GM12878 (cell line): Measurements from ENCODE around the gene PDXP. TPM values are rescaled to one million over a fixed set of nuclear protein-coding genes. Genes with fewer than 3 reads are reported as not detected.

Source experiments
- ATAC-seq: fragments of 200-7000 bp; cut with Tn5 transposase; 3 replicates; pipeline ENCODE4 v1.9.1; 2020; ENCODE audit warnings: mild to moderate bottlenecking, moderate library complexity
- BruUV-seq: library from RNA; stranded (reverse); fragments of 400-500 nt; replicated peaks from 2 replicates; lab custom pipeline; 2021; lab: Mats Ljungman, UMichigan
- CTCF ChIA-PET: fragments of 300-600 bp; sonication (Branson Sonifier 250); formaldehyde crosslinking; extraction: SDS; loops from one replicate; lab custom pipeline; 2021; ENCODE audit warnings: inconsistent platforms; lab: Yijun Ruan, JAX
- POLR2A ChIA-PET: fragments of 350-600 bp; formaldehyde crosslinking; extraction: SDS; loops from one replicate; lab custom pipeline; 2021; ENCODE audit warnings: inconsistent platforms; lab: Charles Lee
- RAD21 ChIA-PET: fragments of 300-600 bp; sonication (Branson Sonifier 250); formaldehyde crosslinking; loops from one replicate; lab custom pipeline; 2023; ENCODE audit warnings: antibody characterized with exemption; ENCODE audit not compliant: unreplicated experiment; lab: Charles Lee
- SMC1A ChIA-PET: fragments of 300-600 bp; sonication (Branson Sonifier 250); formaldehyde crosslinking; loops from one replicate; lab custom pipeline; 2023; ENCODE audit not compliant: unreplicated experiment, uncharacterized antibody; lab: Charles Lee
- DNase-seq: peaks from one replicate; pipeline ENCODE4 v3.0.0-alpha.2; 2011; ENCODE audit warnings: low read depth, low spot score
- FAIRE-seq: peaks from 3 replicates; lab custom pipeline; 2011; peaks lifted over from hg19 to GRCh38; lab: Jason Lieb, UNC
- H2AFZ ChIP-seq: 2 replicates; pipeline ENCODE4 v1.6.0; 2011; ENCODE audit warnings: low read depth, low read length, control low read depth; ENCODE audit not compliant: control insufficient read depth
- H3K27ac ChIP-seq: 2 replicates; pipeline ENCODE4 v1.5.1; 2011; ENCODE audit warnings: control low read depth; ENCODE audit not compliant: control insufficient read depth, insufficient read depth
- H3K27me3 ChIP-seq, 2 experiments: replicated peaks in 1 of 2; 2 replicates each; pipeline versions ENCODE4 v1.6.0 to v1.6.1; 2011; ENCODE audit warnings: low read length in 1 of 2; ENCODE audit not compliant: control insufficient read depth in 2 of 2, insufficient read depth in 2 of 2
- H3K36me3 ChIP-seq, 2 experiments: 2 replicates each; pipeline ENCODE4 v1.5.1; 2011; ENCODE audit warnings: low read length in 1 of 2; ENCODE audit not compliant: control insufficient read depth in 2 of 2, insufficient read depth in 2 of 2
- H3K4me1 ChIP-seq: 2 replicates; pipeline ENCODE4 v1.6.1; 2011; ENCODE audit warnings: mild to moderate bottlenecking, low read length, moderate library complexity, mixed read lengths; ENCODE audit not compliant: control insufficient read depth, insufficient read depth
- H3K4me2 ChIP-seq: 2 replicates; pipeline ENCODE4 v1.6.0; 2011; ENCODE audit warnings: control low read depth; ENCODE audit not compliant: control insufficient read depth, insufficient read depth
- H3K4me3 ChIP-seq: fragments of 200-600 bp; sonication (generic); 2 replicates; pipeline ENCODE4 v1.5.1; 2016
- H3K79me2 ChIP-seq: 2 replicates; pipeline ENCODE4 v1.6.0; 2011; ENCODE audit warnings: low read length; ENCODE audit not compliant: control insufficient read depth, insufficient read depth
- H3K9ac ChIP-seq: 2 replicates; pipeline ENCODE4 v1.8.0; 2011; ENCODE audit warnings: low read length, control low read depth, mixed read lengths; ENCODE audit not compliant: control insufficient read depth, insufficient read depth
- H3K9me3 ChIP-seq: replicated peaks from 3 replicates; pipeline ENCODE4 v1.5.1; 2011; ENCODE audit warnings: mild to moderate bottlenecking, low read length; ENCODE audit not compliant: control insufficient read depth, insufficient read depth
- H4K20me1 ChIP-seq: 2 replicates; pipeline ENCODE4 v1.6.0; 2011; ENCODE audit not compliant: control insufficient read depth, insufficient read depth
- BHLHE40 ChIP-seq, 2 experiments: fragments of 450-650 bp in 1 of 2; IDR thresholded peaks; 2 replicates each; pipeline ENCODE4 v1.6.1; 2011 to 2017; ENCODE audit warnings: low read depth in 2 of 2, borderline replicate concordance in 1 of 2, improper control_type of control experiment in 1 of 2, low read length in 1 of 2, mild to moderate bottlenecking in 1 of 2
- DPF2 ChIP-seq: fragments of 450-650 bp; IDR thresholded peaks from 2 replicates; pipeline ENCODE4 v1.6.1; 2017; ENCODE audit warnings: mild to moderate bottlenecking
- EGR1 ChIP-seq, 2 experiments: IDR thresholded peaks; 1 replicate in 1 of 2; 2 replicates in 1 of 2; pipeline ENCODE4 v1.6.1; 2011 to 2012; ENCODE audit warnings: low read depth in 2 of 2, low read length in 2 of 2, borderline replicate concordance in 1 of 2, mild to moderate bottlenecking in 1 of 2, moderate library complexity in 1 of 2
- ELK1 ChIP-seq: IDR thresholded peaks from 2 replicates; pipeline ENCODE4 v1.6.1; 2012; ENCODE audit warnings: low read depth, low read length, improper control_type of control experiment
- GATAD2B ChIP-seq: fragments of 450-650 bp; conservative IDR thresholded peaks from 2 replicates; pipeline ENCODE4 v1.6.1; 2017; ENCODE audit warnings: low read depth, mild to moderate bottlenecking, moderate library complexity
- IKZF1 ChIP-seq: fragments of 450-650 bp; conservative IDR thresholded peaks from 2 replicates; pipeline ENCODE4 v1.6.1; 2017; ENCODE audit warnings: antibody characterized with exemption, mild to moderate bottlenecking
- JUND ChIP-seq: IDR thresholded peaks from 2 replicates; pipeline ENCODE4 v1.6.1; 2012; ENCODE audit warnings: low read depth, mild to moderate bottlenecking, low read length, improper control_type of control experiment, moderate library complexity
- NKRF ChIP-seq: fragments of 450-650 bp; conservative IDR thresholded peaks from 2 replicates; pipeline ENCODE4 v1.6.1; 2017; ENCODE audit warnings: mild to moderate bottlenecking, moderate library complexity
- NR2C2 ChIP-seq: IDR thresholded peaks from 2 replicates; pipeline ENCODE4 v1.6.1; 2011; ENCODE audit warnings: borderline replicate concordance, low read depth; ENCODE audit not compliant: control insufficient read depth, insufficient read length
- NR2F1 ChIP-seq: fragments of 450-650 bp; conservative IDR thresholded peaks from 2 replicates; pipeline ENCODE4 v1.6.1; 2017; ENCODE audit warnings: mild to moderate bottlenecking
- POLR2A ChIP-seq: IDR thresholded peaks from 2 replicates; pipeline ENCODE4 v1.6.1; 2011; ENCODE audit warnings: low read depth, mild to moderate bottlenecking, low read length
- RB1 ChIP-seq: fragments of 450-650 bp; formaldehyde crosslinking; IDR thresholded peaks from 2 replicates; pipeline ENCODE4 v1.6.1; 2017; ENCODE audit warnings: mild to moderate bottlenecking, borderline replicate concordance
- WGBS: methylation state at CpG from one replicate; pipeline ENCODE4 v1.1.6; 2016; ENCODE audit warnings: low lambda C conversion rate; ENCODE audit not compliant: insufficient replicate concordance, insufficient coverage; ENCODE audit errors: missing lambda C conversion rate; 5-methylcytosine and 5-hydroxymethylcytosine counted together
- in situ Hi-C: fragments of 300-500 bp; cut with MboI; formaldehyde crosslinking; loops from 9 replicates; pipeline ENCODE4 v1.14.3; 2018; ENCODE audit warnings: mixed read lengths
- intact Hi-C: fragments of 100-400 bp; cut with micrococcal nuclease; formaldehyde crosslinking; loops from one replicate; pipeline ENCODE4 v1.14.2; 2022; ENCODE audit not compliant: unreplicated experiment
- polyA plus RNA-seq, 11 experiments: library from polyadenylated mRNA; depleted of rRNA in 4 of 11; unstranded in 6 of 11; stranded (reverse) in 5 of 11; fragments of >200 nt; fragmentation: Nextera tagmentation in 4 of 11; fragmentation: Illumina TruSeq in 1 of 11; extraction: Ambion mirVana in 4 of 11; extraction: Trizol in 1 of 11; gene quantifications; 1 replicate in 1 of 11; 2 replicates in 10 of 11; pipeline versions ENCODE4 v1.2.1 to v1.2.3, GENCODE V29; 2011 to 2016; ENCODE audit warnings: inconsistent platforms in 2 of 11, missing spikeins in 2 of 11, low read depth in 1 of 11
- total RNA-seq, 4 experiments: library from RNA; depleted of rRNA in 3 of 4; stranded (reverse); fragments of >200 nt in 3 of 4; fragmentation: Illumina TruSeq in 1 of 4; extraction: Trizol in 1 of 4; gene quantifications; 2 replicates each; pipeline versions ENCODE4 v1.2.1 to v1.2.3, GENCODE V29; 2013 to 2021

Gene PDXP
- total and polyA plus RNA-seq, 10 of the 15 experiments (the other 5 are each of a cell fraction or from before 2014, with no cell fraction given), result 4.4 to 56.7 (median 34.6) TPM

GRCh38 chr22:37639070-37639760 lies 19.3 kb upstream of the PDXP start, which contains the start of gene SH3BP1:
SH3BP1 (plus strand) TSS chr22:37639669; CDS start chr22:37639788, 119 bp downstream.
- WGBS, result 2% methylated on average over 39 of the region's 57 CpGs
- no peaks in the 10 kb centered on the region for H3K27me3 ChIP-seq
- H3K36me3 ChIP-seq, result peaks cover 4 to 6% of the 10 kb centered on the region in 2 experiments; a peak in 3 of 4 replicates
- H3K4me3 ChIP-seq, result peak within 1 kb of the TSS; percentile 96
- peak within 1 kb of the TSS; percentile 87 for H3K9ac ChIP-seq
- ATAC-seq (peak; percentile 59), DNase-seq (no peak), FAIRE-seq (no peak)
- peaks cover 70% of the 10 kb centered on the region for H3K4me1 ChIP-seq
- CTCF ChIA-PET, result interaction anchor here (1.7 to 15.9 kb wide), 6 partner anchors 16 to 47 kb away, joined by 3 to 396 read pairs (median 193); partner anchors contain the start of genes GGA1, LGALS1, NOL12 and PDXP
- H3K79me2 ChIP-seq, result peaks cover 27% of the 10 kb centered on the region
- no peaks in the 10 kb centered on the region for H3K9me3 ChIP-seq
- TF ChIP-seq JUND (no peak), IKZF1 (peak; percentile 48), ELK1 (no peak), BHLHE40 (IDR thresholded peaks at IDR 0.05; ENCODE audit: borderline replicate concordance in 1 of 2, low read depth in 2 of 2, low read length in 1 of 2) (peak in 1 of 2 experiments; percentile 24; a peak in 1 of 4 replicates), NKRF (peak; percentile 59), GATAD2B (0 out of 2 replicates have a peak, but pooled peaks have one; percentile 53), POLR2A (peak; percentile 46; the same call in 1 of the 2 replicates), RB1 (peak; percentile 55; the same call in 1 of the 2 replicates), NR2F1 (peak; percentile 43), EGR1 (IDR thresholded peaks at IDR 0.05; ENCODE audit: borderline replicate concordance in 1 of 2, low read depth in 2 of 2, low read length in 2 of 2) (peak in 1 of 2 experiments; percentile 88; a peak in 2 of 3 replicates), DPF2 (peak; percentile 47), NR2C2 (no peak)
- H3K27ac ChIP-seq, result peak within 1 kb of the TSS; percentile 86
- RAD21 ChIA-PET, result interaction anchor here (0.6 to 10.1 kb wide), 8 partner anchors 8 to 46 kb away, joined by 3 to 173 read pairs (median 36); partner anchors contain the start of genes GGA1, LGALS1, NOL12 and PDXP
- intact Hi-C loops (no loop called here), in situ Hi-C loops (no loop called here)
- SMC1A ChIA-PET, result interaction anchor here (1.3 to 8.6 kb wide), 4 partner anchors 13 to 37 kb away, joined by 3 to 108 read pairs (median 52); partner anchors contain the start of genes GGA1 and PDXP
- POLR2A ChIA-PET, result interaction anchor here (0.6 to 6.0 kb wide), 8 partner anchors 12 to 112 kb away, joined by 3 to 96 read pairs (median 10); partner anchors contain the start of genes GGA1, LGALS1, LGALS2 and PDXP
- H3K4me2 ChIP-seq, result peak within 1 kb of the TSS; percentile 98
- no peaks in the 10 kb centered on the region for H4K20me1 ChIP-seq
- peak within 1 kb of the TSS; percentile 50 for H2AFZ ChIP-seq
- no TSS peak for BruUV-seq
